IMR-90 (cell line): Measurements from ENCODE around the gene GBP3. TPM values are rescaled to one million over a fixed set of nuclear protein-coding genes. Genes with fewer than 3 reads are reported as not detected.

Experiments used
- ATAC-seq: fragments of 200-7000 bp; cut with Tn5 transposase; 2 replicates; pipeline ENCODE4 v1.9.1; 2020; ENCODE audit warnings: low read depth, mild to moderate bottlenecking, moderate library complexity
- BruUV-seq: library from RNA; stranded (reverse); fragments of 400-500 nt; replicated peaks from 2 replicates; lab custom pipeline; 2021; lab: Mats Ljungman, UMichigan
- CTCF ChIA-PET: fragments of 300-600 bp; formaldehyde crosslinking; extraction: SDS; loops from one replicate; lab custom pipeline; 2021; ENCODE audit warnings: antibody characterized with exemption; lab: Yijun Ruan, JAX
- POLR2A ChIA-PET: fragments of 300-600 bp; sonication (Branson Sonifier 250); formaldehyde crosslinking; loops from one replicate; lab custom pipeline; 2022; ENCODE audit warnings: antibody characterized with exemption; ENCODE audit not compliant: unreplicated experiment; lab: Charles Lee
- DNase-seq: peaks from one replicate; pipeline ENCODE4 v3.0.0; 2013
- H2AFZ ChIP-seq: replicated peaks from 2 replicates; pipeline ENCODE3; 2013; ENCODE audit warnings: low read length, mild to moderate bottlenecking; ENCODE audit not compliant: poor library complexity
- H2AK5ac ChIP-seq: 2 replicates; pipeline ENCODE4 v1.6.1; 2013; ENCODE audit warnings: low read depth, low read length, inconsistent platforms
- H2AK9ac ChIP-seq: replicated peaks from 2 replicates; pipeline ENCODE3; 2013; ENCODE audit warnings: mild to moderate bottlenecking, low read depth, low read length, moderate library complexity; ENCODE audit not compliant: poor library complexity
- H2BK120ac ChIP-seq: 2 replicates; pipeline ENCODE4 v1.6.1; 2013; ENCODE audit warnings: low read depth, low read length, inconsistent platforms
- H2BK15ac ChIP-seq: 3 replicates; pipeline ENCODE4 v1.6.1; 2013; ENCODE audit warnings: low read depth, low read length, inconsistent platforms
- H2BK20ac ChIP-seq: 2 replicates; pipeline ENCODE4 v1.6.1; 2013; ENCODE audit warnings: low read depth, mild to moderate bottlenecking, inconsistent platforms, low read length, moderate library complexity
- H2BK5ac ChIP-seq: 2 replicates; pipeline ENCODE4 v1.6.1; 2013; ENCODE audit warnings: mild to moderate bottlenecking, low read depth, low read length, inconsistent platforms; ENCODE audit not compliant: poor library complexity, severe bottlenecking
- H3K14ac ChIP-seq: replicated peaks from 2 replicates; pipeline ENCODE4 v1.6.1; 2013; ENCODE audit warnings: low read depth, low read length, inconsistent platforms
- H3K18ac ChIP-seq: 2 replicates; pipeline ENCODE4 v1.6.1; 2013; ENCODE audit warnings: low read depth, low read length, control low read depth
- H3K23ac ChIP-seq: 2 replicates; pipeline ENCODE4 v1.6.1; 2013; ENCODE audit warnings: low read depth, low read length, inconsistent platforms
- H3K27ac ChIP-seq: 2 replicates; pipeline ENCODE4 v1.5.1; 2013; ENCODE audit warnings: mild to moderate bottlenecking, control low read depth, low read length; ENCODE audit not compliant: insufficient read depth
- H3K27me3 ChIP-seq: 2 replicates; pipeline ENCODE4 v1.6.1; 2013; ENCODE audit warnings: low read length; ENCODE audit not compliant: control insufficient read depth, insufficient read depth
- H3K36me3 ChIP-seq: 2 replicates; pipeline ENCODE4 v1.6.1; 2013; ENCODE audit warnings: low read length, mixed read lengths; ENCODE audit not compliant: control insufficient read depth, insufficient read depth
- H3K4ac ChIP-seq: 2 replicates; pipeline ENCODE4 v1.6.1; 2013; ENCODE audit warnings: low read depth, low read length, inconsistent platforms
- H3K4me1 ChIP-seq: 2 replicates; pipeline ENCODE4 v1.6.1; 2013; ENCODE audit warnings: low read length, mixed read lengths; ENCODE audit not compliant: control insufficient read depth, insufficient read depth
- H3K4me2 ChIP-seq: 2 replicates; pipeline ENCODE4 v1.6.1; 2013; ENCODE audit warnings: low read depth, mild to moderate bottlenecking, control low read depth, low read length, moderate library complexity
- H3K4me3 ChIP-seq: 2 replicates; pipeline ENCODE4 v1.5.1; 2013; ENCODE audit warnings: low read depth, mild to moderate bottlenecking, control low read depth, low read length, moderate library complexity; ENCODE audit not compliant: insufficient read depth
- H3K56ac ChIP-seq: 2 replicates; pipeline ENCODE4 v1.6.1; 2013; ENCODE audit warnings: low read length, inconsistent platforms; ENCODE audit not compliant: insufficient read depth; ENCODE audit errors: extremely low read depth
- H3K79me1 ChIP-seq, 2 experiments: 2 replicates each; pipeline ENCODE4 v1.6.1; 2013; ENCODE audit warnings: low read length in 2 of 2, inconsistent platforms in 1 of 2, low read depth in 1 of 2
- H3K9ac ChIP-seq: 2 replicates; pipeline ENCODE4 v1.6.1; 2013; ENCODE audit warnings: low read depth, low read length, control low read depth
- H3K9me1 ChIP-seq: 2 replicates; pipeline ENCODE4 v1.6.1; 2013; ENCODE audit warnings: low read length, inconsistent platforms; ENCODE audit not compliant: insufficient read depth
- H3K9me3 ChIP-seq: 2 replicates; pipeline ENCODE4 v1.6.1; 2013; ENCODE audit warnings: low read length; ENCODE audit not compliant: control insufficient read depth, insufficient read depth
- H4K20me1 ChIP-seq: 2 replicates; pipeline ENCODE4 v1.6.1; 2013; ENCODE audit warnings: low read length, inconsistent platforms; ENCODE audit not compliant: insufficient read depth
- H4K5ac ChIP-seq: 2 replicates; pipeline ENCODE4 v1.6.1; 2013; ENCODE audit warnings: mild to moderate bottlenecking, low read depth, low read length, control low read depth
- H4K8ac ChIP-seq, 2 experiments: 2 replicates each; pipeline ENCODE4 v1.6.1; 2013; ENCODE audit warnings: low read depth in 2 of 2, low read length in 2 of 2, control low read depth in 1 of 2, inconsistent platforms in 1 of 2
- H4K91ac ChIP-seq: 2 replicates; pipeline ENCODE4 v1.6.1; 2013; ENCODE audit warnings: low read depth, low read length, inconsistent platforms; ENCODE audit not compliant: insufficient read depth
- CEBPB ChIP-seq: IDR thresholded peaks from 2 replicates; pipeline ENCODE4 v1.6.1; 2012; ENCODE audit warnings: low read depth, low read length, improper control_type of control experiment
- MAZ ChIP-seq: IDR thresholded peaks from 2 replicates; pipeline ENCODE4 v1.6.1; 2012; ENCODE audit warnings: low read depth, mild to moderate bottlenecking, low read length, improper control_type of control experiment, moderate library complexity, borderline replicate concordance
- RCOR1 ChIP-seq: IDR thresholded peaks from 2 replicates; pipeline ENCODE4 v1.6.1; 2012; ENCODE audit warnings: mild to moderate bottlenecking, low read length, improper control_type of control experiment; ENCODE audit not compliant: insufficient replicate concordance
- SMC3 ChIP-seq: fragments of 150-350 bp; IDR thresholded peaks from 2 replicates; pipeline ENCODE4 v1.6.1; 2016; ENCODE audit warnings: low read depth, mild to moderate bottlenecking, antibody characterized with exemption, low read length, moderate library complexity
- dilution Hi-C: fragments of 300-500 bp; cut with HindIII; formaldehyde crosslinking; loops from one replicate; pipeline ENCODE4 v1.14.3; 2018; ENCODE audit warnings: low sequenced_read_pairs; ENCODE audit not compliant: unreplicated experiment
- in situ Hi-C: fragments of 300-500 bp; cut with MboI; formaldehyde crosslinking; loops from 3 replicates; pipeline ENCODE4 v1.14.3; 2019; ENCODE audit warnings: low sequenced_read_pairs, inconsistent platforms, mixed read lengths
- intact Hi-C: fragments of 100-400 bp; cut with micrococcal nuclease; formaldehyde crosslinking; loops from 2 replicates; pipeline ENCODE4 v1.10.0; 2022
- polyA plus RNA-seq, 3 experiments: library from polyadenylated mRNA; depleted of rRNA; stranded (reverse); fragments of >200 nt; gene quantifications; 2 replicates each; pipeline ENCODE4 v1.2.3, GENCODE V29; 2012; ENCODE audit warnings: low replicate concordance in 1 of 3
- total RNA-seq: library from RNA; depleted of rRNA; stranded (reverse); fragments of >200 nt; gene quantifications from 2 replicates; pipeline ENCODE4 v1.2.3, GENCODE V29; 2012
- TF ChIP-seq, protein P1 (sequence below): fragments of 150-350 bp; IDR thresholded peaks from 2 replicates; pipeline ENCODE4 v1.6.1; 2016; ENCODE audit warnings: low read depth, mild to moderate bottlenecking, low read length, moderate library complexity, borderline replicate concordance

Gene GBP3
- total and polyA plus RNA-seq, 2 of the 4 experiments (the other 2 are of a cell fraction): 21.9 to 50.0 TPM

- no peaks in the 10 kb centered on the region for H3K9me1 ChIP-seq
- ATAC-seq: no peak
- dilution Hi-C loops: no loop called here
Observed at GRCh38 chr1:88961647-88962275, 60.9 kb downstream of the GBP3 start.

More at GRCh38 chr1:88961647-88962275, 60.9 kb downstream of the GBP3 start:
- H3K23ac ChIP-seq: no peak overlapping the region
- H3K4me3 ChIP-seq: no peak overlapping the region
- H2BK20ac ChIP-seq: no peak overlapping the region
- no peak overlapping the region for H3K14ac ChIP-seq
- H3K36me3 ChIP-seq: peaks cover 19% of the 10 kb centered on the region
- no peaks in the 10 kb centered on the region for H3K9me3 ChIP-seq
- no peak overlapping the region for H3K18ac ChIP-seq
- H3K27me3 ChIP-seq: no peaks in the 10 kb centered on the region
- no peak overlapping the region for H2BK15ac ChIP-seq
- POLR2A ChIA-PET: no interaction called here
- H4K5ac ChIP-seq: no peak overlapping the region
- no peak overlapping the region for H2AK5ac ChIP-seq
- H2BK120ac ChIP-seq: no peak overlapping the region
- H2AFZ ChIP-seq: no peak overlapping the region
- H3K79me1 ChIP-seq: no peaks in the 10 kb centered on the region
- H4K91ac ChIP-seq: no peak overlapping the region
- DNase-seq: no peak
- TF ChIP-seq, protein P1, sequence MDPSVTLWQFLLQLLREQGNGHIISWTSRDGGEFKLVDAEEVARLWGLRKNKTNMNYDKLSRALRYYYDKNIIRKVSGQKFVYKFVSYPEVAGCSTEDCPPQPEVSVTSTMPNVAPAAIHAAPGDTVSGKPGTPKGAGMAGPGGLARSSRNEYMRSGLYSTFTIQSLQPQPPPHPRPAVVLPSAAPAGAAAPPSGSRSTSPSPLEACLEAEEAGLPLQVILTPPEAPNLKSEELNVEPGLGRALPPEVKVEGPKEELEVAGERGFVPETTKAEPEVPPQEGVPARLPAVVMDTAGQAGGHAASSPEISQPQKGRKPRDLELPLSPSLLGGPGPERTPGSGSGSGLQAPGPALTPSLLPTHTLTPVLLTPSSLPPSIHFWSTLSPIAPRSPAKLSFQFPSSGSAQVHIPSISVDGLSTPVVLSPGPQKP: no peak
- TF ChIP-seq SMC3 (no peak), RCOR1 (no peak), MAZ (no peak), CEBPB (no peak)
- no peaks in the 10 kb centered on the region for H4K20me1 ChIP-seq
- no peak overlapping the region for H2BK5ac ChIP-seq
- BruUV-seq: no TSS peak
- CTCF ChIA-PET: no interaction called here
- no peak overlapping the region for H3K4ac ChIP-seq
- H3K27ac ChIP-seq: no peak overlapping the region
- no peak overlapping the region for H2AK9ac ChIP-seq
- no peak overlapping the region for H4K8ac ChIP-seq
- intact Hi-C loops: no loop called here
- H3K9ac ChIP-seq: no peak overlapping the region
- H3K56ac ChIP-seq: no peak overlapping the region
- no peak overlapping the region for H3K4me2 ChIP-seq
- in situ Hi-C loops: no loop called here
- H3K4me1 ChIP-seq: no peaks in the 10 kb centered on the region
